SK-N-MC (cell line): ENCODE data around the gene ZNF91.

Experiments
- EZH2 ChIP-seq: fragments of 200-600 bp; sonication (generic); IDR thresholded peaks from one replicate; pipeline ENCODE4 v1.6.1; 2017; ENCODE audit warnings: antibody characterized with exemption
- FOXP2 ChIP-seq: optimal IDR thresholded peaks from 2 replicates; pipeline ENCODE3; 2011; ENCODE audit warnings: mild to moderate bottlenecking, moderate library complexity; ENCODE audit not compliant: insufficient read depth; ENCODE audit errors: extremely low read length, control extremely low read depth
- POLR2AphosphoS5 ChIP-seq: IDR thresholded peaks from 2 replicates; pipeline ENCODE4 v1.6.1; 2012; ENCODE audit warnings: mild to moderate bottlenecking, low read depth, low read length, borderline replicate concordance

GRCh38 chr19:23399443-23399842, 4.2 kb upstream of the ZNF91 start:
- TF ChIP-seq POLR2AphosphoS5 (no peak), EZH2 (no peak), FOXP2 (no peak)
